Keratinocyte (primary cell): ENCODE measurements around the gene CTDSPL2. TPM values are rescaled to one million over a fixed set of nuclear protein-coding genes. Genes with fewer than 3 reads are reported as not detected.

Source experiments
- DNase-seq: peaks from one replicate; pipeline ENCODE4 v3.0.0-alpha.2; 2011; ENCODE audit warnings: low read depth, missing footprints, low spot score
- FAIRE-seq: peaks from 2 replicates; lab custom pipeline; 2011; peaks lifted over from hg19 to GRCh38; lab: Jason Lieb, UNC
- H2AFZ ChIP-seq: 2 replicates; pipeline ENCODE4 v1.6.0; 2012; ENCODE audit warnings: low read length, control low read depth, inconsistent platforms; ENCODE audit not compliant: control insufficient read depth
- H3K27ac ChIP-seq: 2 replicates; pipeline ENCODE4 v1.5.1; 2011; ENCODE audit warnings: low read length; ENCODE audit not compliant: control insufficient read depth, insufficient read depth
- H3K27me3 ChIP-seq: 3 replicates; pipeline ENCODE4 v1.6.0; 2011; ENCODE audit warnings: low read length; ENCODE audit not compliant: control insufficient read depth, insufficient read depth; ENCODE audit errors: extremely low read depth
- H3K36me3 ChIP-seq, 2 experiments: 2 replicates in 1 of 2; 3 replicates in 1 of 2; pipeline ENCODE4 v1.5.1; 2011; ENCODE audit warnings: low read length in 2 of 2, mild to moderate bottlenecking in 1 of 2; ENCODE audit not compliant: control insufficient read depth in 2 of 2, insufficient read depth in 2 of 2; ENCODE audit errors: extremely low read depth in 1 of 2
- H3K4me1 ChIP-seq: 3 replicates; pipeline ENCODE4 v1.5.1; 2011; ENCODE audit warnings: low read length; ENCODE audit not compliant: control insufficient read depth, insufficient read depth; ENCODE audit errors: extremely low read depth
- H3K4me2 ChIP-seq: 3 replicates; pipeline ENCODE4 v1.6.0; 2011; ENCODE audit warnings: low read depth, low read length; ENCODE audit not compliant: control insufficient read depth, insufficient read depth; ENCODE audit errors: extremely low read depth
- H3K4me3 ChIP-seq, 3 experiments: fragments of 200-600 bp in 1 of 3; sonication (generic) in 1 of 3; 2 replicates in 2 of 3; 3 replicates in 1 of 3; pipeline ENCODE4 v1.5.1; 2011 to 2016; ENCODE audit warnings: low read length in 3 of 3, mild to moderate bottlenecking in 3 of 3, control low read depth in 2 of 3, inconsistent platforms in 1 of 3, low read depth in 1 of 3, mixed read lengths in 1 of 3, mixed run types in 1 of 3, moderate library complexity in 1 of 3; ENCODE audit not compliant: control insufficient read depth in 2 of 3, insufficient read depth in 2 of 3; ENCODE audit errors: extremely low read depth in 1 of 3
- H3K79me2 ChIP-seq: 2 replicates; pipeline ENCODE4 v1.6.0; 2012; ENCODE audit warnings: low read length; ENCODE audit not compliant: control insufficient read depth, insufficient read depth
- H3K9ac ChIP-seq: 3 replicates; pipeline ENCODE4 v1.6.0; 2011; ENCODE audit warnings: low read length; ENCODE audit not compliant: control insufficient read depth, insufficient read depth; ENCODE audit errors: extremely low read depth
- H3K9me1 ChIP-seq: 3 replicates; pipeline ENCODE4 v1.6.0; 2011; ENCODE audit warnings: low read length; ENCODE audit not compliant: control insufficient read depth, insufficient read depth; ENCODE audit errors: extremely low read depth
- H3K9me3 ChIP-seq: 2 replicates; pipeline ENCODE4 v1.5.1; 2012; ENCODE audit warnings: low read depth, low read length; ENCODE audit not compliant: control insufficient read depth
- H4K20me1 ChIP-seq: 3 replicates; pipeline ENCODE4 v1.6.0; 2011; ENCODE audit warnings: low read length; ENCODE audit not compliant: control insufficient read depth, insufficient read depth; ENCODE audit errors: extremely low read depth
- CTCF ChIP-seq, 3 experiments: IDR thresholded peaks in 1 of 3; conservative IDR thresholded peaks in 1 of 3; optimal IDR thresholded peaks in 1 of 3; 2 replicates in 2 of 3; 3 replicates in 1 of 3; pipeline versions ENCODE3 to v1.5.1; 2011; ENCODE audit warnings: low read length in 3 of 3, mild to moderate bottlenecking in 3 of 3, moderate library complexity in 2 of 3, control low read depth in 1 of 3, inconsistent platforms in 1 of 3; ENCODE audit not compliant: insufficient read depth in 2 of 3; ENCODE audit errors: extremely low read depth in 1 of 3
- EZH2 ChIP-seq: IDR thresholded peaks from one replicate; pipeline ENCODE4 v1.6.1; 2012; ENCODE audit warnings: inconsistent platforms, mild to moderate bottlenecking, low read length, moderate library complexity
- dilution Hi-C: fragments of 300-500 bp; cut with MboI; formaldehyde crosslinking; loops from one replicate; pipeline ENCODE4 v1.7.0; 2020; ENCODE audit warnings: low sequenced_read_pairs; ENCODE audit not compliant: extremely low pct_ligation_motif_present
- polyA plus RNA-seq, 5 experiments: library from polyadenylated mRNA; depleted of rRNA in 3 of 5; stranded (reverse) in 3 of 5; stranded (forward) in 1 of 5; unstranded in 1 of 5; fragments of >200 nt; gene quantifications; 1 replicate in 1 of 5; 2 replicates in 3 of 5; 3 replicates in 1 of 5; pipeline versions ENCODE4 v1.2.1 to v1.2.3, GENCODE V29; 2011 to 2012; ENCODE audit warnings: missing spikeins in 2 of 5, low read depth in 1 of 5, low replicate concordance in 1 of 5

The CTDSPL2 gene
- polyA plus RNA-seq, 1 donor (not counting 4 experiments of a cell fraction or from before 2014, with no cell fraction given): 19.2 TPM

GRCh38 chr15:44519537-44519936, 92.1 kb downstream of the CTDSPL2 start:
- TF ChIP-seq EZH2: no peak
- Histone ChIP-seq H3K27me3 (no peaks in the 10 kb centered on the region), H4K20me1 (no peaks in the 10 kb centered on the region), H3K36me3 (peaks cover 0 to 3% of the 10 kb centered on the region in 2 experiments), H3K4me3 (no peak overlapping the region), H3K9me1 (no peaks in the 10 kb centered on the region), H2AFZ (no peak overlapping the region), H3K4me2 (no peak overlapping the region), H3K79me2 (no peaks in the 10 kb centered on the region), H3K4me1 (no peaks in the 10 kb centered on the region), H3K27ac (no peak overlapping the region), H3K9ac (no peak overlapping the region), H3K9me3 (no peaks in the 10 kb centered on the region)
- dilution Hi-C loops: no loop called here
- no peak for FAIRE-seq
- no peak for DNase-seq

GRCh38 chr15:44525018-44525417, 97.6 kb downstream of the CTDSPL2 start:
- H3K9me3 ChIP-seq: no peaks in the 10 kb centered on the region
- H3K4me1 ChIP-seq: peaks cover 8% of the 10 kb centered on the region
- H4K20me1 ChIP-seq: no peaks in the 10 kb centered on the region
- no peaks in the 10 kb centered on the region for H3K27me3 ChIP-seq
- H3K27ac ChIP-seq: no peak overlapping the region
- FAIRE-seq (no peak), DNase-seq (no peak)
- TF ChIP-seq EZH2 (no peak), CTCF (optimal IDR thresholded peaks at IDR 0.05 in 1 of 3, IDR thresholded peaks at IDR 0.05 in 1 of 3, conservative IDR thresholded peaks at IDR 0.05 in 1 of 3; ENCODE audit: extremely low read depth in 1 of 3, insufficient read depth in 2 of 3, low read length in 3 of 3) (no peak)
- no peaks in the 10 kb centered on the region for H3K9me1 ChIP-seq
- H2AFZ ChIP-seq: no peak overlapping the region
- dilution Hi-C loops: no loop called here
- H3K4me3 ChIP-seq: no peak overlapping the region
- H3K4me2 ChIP-seq: no peak overlapping the region
- no peak overlapping the region for H3K9ac ChIP-seq
- H3K79me2 ChIP-seq: no peaks in the 10 kb centered on the region
- H3K36me3 ChIP-seq: peaks cover 0 to 11% of the 10 kb centered on the region in 2 experiments

- DNase-seq (no peak), FAIRE-seq (no peak)
- Histone ChIP-seq H3K9me1 (no peaks in the 10 kb centered on the region), H3K4me1 (peaks cover 8% of the 10 kb centered on the region), H2AFZ (no peak overlapping the region), H3K4me2 (no peak overlapping the region), H3K27me3 (no peaks in the 10 kb centered on the region), H3K9me3 (no peaks in the 10 kb centered on the region), H3K27ac (no peak overlapping the region), H3K9ac (no peak overlapping the region), H4K20me1 (no peaks in the 10 kb centered on the region), H3K79me2 (no peaks in the 10 kb centered on the region), H3K36me3 (peaks cover 0 to 11% of the 10 kb centered on the region in 2 experiments), H3K4me3 (no peak overlapping the region)
- dilution Hi-C loops: no loop called here
- TF ChIP-seq EZH2: no peak
- no peak for TF ChIP-seq CTCF (optimal IDR thresholded peaks at IDR 0.05 in 1 of 3, IDR thresholded peaks at IDR 0.05 in 1 of 3, conservative IDR thresholded peaks at IDR 0.05 in 1 of 3; ENCODE audit: extremely low read depth in 1 of 3, insufficient read depth in 2 of 3, low read length in 3 of 3)
These were observed 99.8 kb downstream of the CTDSPL2 start for GRCh38 chr15:44527241-44527640.
